ENCODE measurements around the gene SMOC1. TPM values are rescaled to one million over a fixed set of nuclear protein-coding genes. Genes with fewer than 3 reads are reported as not detected.

The SMOC1 gene
- polyA plus RNA-seq, 1 experiment: not detected

DNA sequence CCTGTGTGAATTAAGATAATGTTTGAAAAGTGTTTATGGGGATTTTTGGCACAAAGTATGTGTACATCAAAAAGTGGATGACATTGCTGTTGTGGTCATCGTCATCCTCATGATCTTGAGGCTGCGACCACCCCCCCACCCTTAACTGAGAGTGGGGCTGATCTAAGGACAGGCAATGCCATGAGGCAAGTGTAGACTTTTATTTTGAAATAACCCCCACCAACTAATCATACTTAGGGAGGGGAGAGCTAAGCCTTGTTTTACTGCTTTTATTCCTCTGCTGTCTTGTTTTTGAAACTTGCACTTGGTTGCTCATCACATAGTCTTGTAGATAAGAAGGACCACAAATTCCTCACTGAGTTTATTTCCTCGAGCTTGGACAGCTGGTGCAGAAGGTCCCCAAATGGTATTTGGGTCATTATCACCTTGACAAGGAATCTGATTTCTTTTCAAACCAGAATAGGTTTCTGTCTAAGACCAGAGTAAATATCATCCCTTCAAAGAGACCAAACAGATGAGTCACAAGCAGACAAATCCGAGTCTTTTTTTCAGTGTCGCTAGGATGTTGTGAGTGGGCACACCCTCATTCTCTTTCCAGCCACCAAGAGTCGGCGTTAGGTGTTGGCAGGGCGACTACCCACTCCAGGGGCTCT, 23.9 kb upstream of the SMOC1 start:
- Histone ChIP-seq H3K4me3 (ENCODE audit: low read depth, low read length) (no peak overlapping the region), H3K27me3 (ENCODE audit: control insufficient read depth, insufficient read depth, low read length) (peaks cover 2% of the 10 kb centered on the region), H3K36me3 (ENCODE audit: control insufficient read depth, insufficient read depth, low read length) (no peaks in the 10 kb centered on the region)
- ChIA-PET CTCF (no interaction called here), POLR2A (no interaction called here)
- TF ChIP-seq, protein P1, sequence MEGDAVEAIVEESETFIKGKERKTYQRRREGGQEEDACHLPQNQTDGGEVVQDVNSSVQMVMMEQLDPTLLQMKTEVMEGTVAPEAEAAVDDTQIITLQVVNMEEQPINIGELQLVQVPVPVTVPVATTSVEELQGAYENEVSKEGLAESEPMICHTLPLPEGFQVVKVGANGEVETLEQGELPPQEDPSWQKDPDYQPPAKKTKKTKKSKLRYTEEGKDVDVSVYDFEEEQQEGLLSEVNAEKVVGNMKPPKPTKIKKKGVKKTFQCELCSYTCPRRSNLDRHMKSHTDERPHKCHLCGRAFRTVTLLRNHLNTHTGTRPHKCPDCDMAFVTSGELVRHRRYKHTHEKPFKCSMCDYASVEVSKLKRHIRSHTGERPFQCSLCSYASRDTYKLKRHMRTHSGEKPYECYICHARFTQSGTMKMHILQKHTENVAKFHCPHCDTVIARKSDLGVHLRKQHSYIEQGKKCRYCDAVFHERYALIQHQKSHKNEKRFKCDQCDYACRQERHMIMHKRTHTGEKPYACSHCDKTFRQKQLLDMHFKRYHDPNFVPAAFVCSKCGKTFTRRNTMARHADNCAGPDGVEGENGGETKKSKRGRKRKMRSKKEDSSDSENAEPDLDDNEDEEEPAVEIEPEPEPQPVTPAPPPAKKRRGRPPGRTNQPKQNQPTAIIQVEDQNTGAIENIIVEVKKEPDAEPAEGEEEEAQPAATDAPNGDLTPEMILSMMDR (IDR thresholded peaks at IDR 0.05; ENCODE audit: insufficient read depth, low read depth, low read length): no peak
- no peak for DNase-seq (ENCODE audit: low read depth)

DNA sequence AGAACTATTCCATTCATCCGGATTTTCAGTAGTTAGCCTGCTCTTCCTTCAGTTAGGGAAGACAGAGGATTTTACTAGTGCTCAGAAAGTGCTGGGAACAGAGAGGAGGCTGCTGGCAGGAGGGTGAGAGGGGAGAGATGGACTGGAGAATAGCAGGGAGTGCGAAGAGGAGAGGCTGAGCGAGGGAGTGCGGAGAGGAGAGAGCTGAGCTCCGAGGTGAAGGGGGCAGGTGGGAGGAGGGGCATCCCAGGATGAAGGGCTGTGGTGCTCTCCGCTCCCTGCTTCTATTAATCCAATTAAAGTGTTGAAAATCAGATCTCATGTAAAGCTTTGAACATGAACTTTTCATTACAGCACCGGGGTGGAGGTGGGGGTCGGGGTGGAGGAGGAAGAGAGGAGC, 20.4 kb upstream of the SMOC1 start:
- no peak for DNase-seq (ENCODE audit: low read depth)
- CTCF ChIA-PET: interaction anchor here (1.0 kb wide), 1 partner anchor 54 kb away, joined by 3 read pairs; no protein-coding TSS in a partner anchor
- Histone ChIP-seq H3K27me3 (ENCODE audit: control insufficient read depth, insufficient read depth, low read length) (peaks cover 6% of the 10 kb centered on the region), H3K4me3 (ENCODE audit: low read depth, low read length) (no peak overlapping the region), H3K36me3 (ENCODE audit: control insufficient read depth, insufficient read depth, low read length) (no peaks in the 10 kb centered on the region)
- POLR2A ChIA-PET: no interaction called here
- TF ChIP-seq, protein P1 (IDR thresholded peaks at IDR 0.05; ENCODE audit: insufficient read depth, low read depth, low read length): no peak

DNA sequence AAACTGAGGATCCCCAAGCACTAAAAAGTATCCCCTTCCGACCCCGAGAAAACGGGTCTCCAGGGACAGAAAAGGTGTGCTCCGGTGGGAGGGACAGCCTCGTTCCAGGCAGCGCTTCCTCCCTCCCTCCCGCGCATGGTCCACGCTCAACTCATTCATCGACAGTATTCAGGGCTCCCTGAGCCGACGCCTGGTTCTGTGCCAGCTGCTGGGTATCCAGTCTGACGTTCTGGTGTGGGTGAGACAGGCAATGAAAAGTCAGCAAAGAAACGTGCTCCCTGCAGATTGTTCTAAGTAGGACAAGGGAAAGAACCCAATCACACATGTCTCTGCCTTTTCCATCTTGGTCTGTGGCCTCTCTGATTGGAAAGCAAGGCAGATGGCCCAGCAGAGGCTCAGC, 19.6 kb upstream of the SMOC1 start:
- H3K36me3 ChIP-seq (ENCODE audit: control insufficient read depth, insufficient read depth, low read length): no peaks in the 10 kb centered on the region
- H3K4me3 ChIP-seq (ENCODE audit: low read depth, low read length): no peak overlapping the region
- ChIA-PET POLR2A (no interaction called here), CTCF (interaction anchor here (1.0 kb wide), 1 partner anchor 53 kb away, joined by 3 read pairs; no protein-coding TSS in a partner anchor)
- TF ChIP-seq, protein P1 (IDR thresholded peaks at IDR 0.05; ENCODE audit: insufficient read depth, low read depth, low read length): no peak
- H3K27me3 ChIP-seq (ENCODE audit: control insufficient read depth, insufficient read depth, low read length): peaks cover 6% of the 10 kb centered on the region
- no peak for DNase-seq (ENCODE audit: low read depth)

DNA sequence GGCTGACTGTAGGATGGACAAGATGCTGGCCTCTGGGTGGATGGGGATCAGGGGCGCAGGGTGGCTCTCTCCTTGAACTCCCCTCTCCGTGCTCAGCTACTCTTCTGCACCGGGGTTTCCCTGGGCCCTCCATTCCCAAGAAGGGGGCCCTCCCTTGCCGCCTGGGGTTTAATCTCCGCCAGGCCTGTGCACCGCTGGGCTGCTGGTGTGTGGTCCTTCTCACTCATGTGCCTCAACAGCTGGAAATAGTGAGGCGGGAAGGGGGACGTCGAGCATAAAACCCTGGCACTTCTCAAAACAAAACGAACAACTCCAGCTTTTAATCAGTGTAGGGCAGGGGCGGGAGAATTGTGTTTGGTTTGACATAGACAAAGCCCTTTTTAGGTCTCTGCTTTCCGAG, 19.0 kb upstream of the SMOC1 start:
- DNase-seq (ENCODE audit: low read depth): no peak
- ChIA-PET POLR2A (no interaction called here), CTCF (no interaction called here)
- Histone ChIP-seq H3K4me3 (ENCODE audit: low read depth, low read length) (no peak overlapping the region), H3K36me3 (ENCODE audit: control insufficient read depth, insufficient read depth, low read length) (no peaks in the 10 kb centered on the region), H3K27me3 (ENCODE audit: control insufficient read depth, insufficient read depth, low read length) (peaks cover 6% of the 10 kb centered on the region)
- TF ChIP-seq, protein P1 (IDR thresholded peaks at IDR 0.05; ENCODE audit: insufficient read depth, low read depth, low read length): no peak

DNA sequence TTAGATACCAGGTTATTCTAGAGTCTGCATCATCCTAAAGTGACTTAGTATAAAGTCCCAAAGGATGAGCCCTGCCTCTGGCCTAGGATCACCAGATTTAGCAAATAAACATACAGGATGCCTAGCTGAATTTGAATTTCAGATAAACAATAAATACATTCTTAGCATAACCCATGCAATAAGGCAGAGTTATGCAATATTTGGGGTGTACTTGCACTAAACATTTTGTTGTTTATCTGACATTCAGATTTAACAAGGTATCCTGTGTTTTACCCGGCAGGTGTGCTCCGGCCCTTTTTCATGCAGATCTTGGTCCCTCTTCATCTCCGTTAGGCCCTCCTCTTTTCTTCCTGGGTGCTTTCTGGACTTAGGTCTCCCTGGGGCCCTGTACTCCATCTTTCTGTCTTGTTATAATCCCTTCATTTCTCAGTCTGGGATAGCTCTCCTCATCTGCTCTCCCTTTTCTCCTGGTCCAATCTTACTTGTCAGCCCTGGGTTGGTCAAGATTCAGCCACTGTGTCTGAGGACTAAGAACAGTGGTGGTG, 18.1 kb upstream of the SMOC1 start:
- TF ChIP-seq, protein P1 (IDR thresholded peaks at IDR 0.05; ENCODE audit: insufficient read depth, low read depth, low read length): no peak
- ChIA-PET CTCF (no interaction called here), POLR2A (no interaction called here)
- no peak for DNase-seq (ENCODE audit: low read depth)
- Histone ChIP-seq H3K4me3 (ENCODE audit: low read depth, low read length) (no peak overlapping the region), H3K27me3 (ENCODE audit: control insufficient read depth, insufficient read depth, low read length) (peaks cover 6% of the 10 kb centered on the region), H3K36me3 (ENCODE audit: control insufficient read depth, insufficient read depth, low read length) (no peaks in the 10 kb centered on the region)
